ENCODE data around the gene B3GNT7.
"Not testable (repeated sequence)": the region's sequence is repeated elsewhere in the genome, so short reads cannot be mapped to it uniquely, and the experiment has no call there.

DNA sequence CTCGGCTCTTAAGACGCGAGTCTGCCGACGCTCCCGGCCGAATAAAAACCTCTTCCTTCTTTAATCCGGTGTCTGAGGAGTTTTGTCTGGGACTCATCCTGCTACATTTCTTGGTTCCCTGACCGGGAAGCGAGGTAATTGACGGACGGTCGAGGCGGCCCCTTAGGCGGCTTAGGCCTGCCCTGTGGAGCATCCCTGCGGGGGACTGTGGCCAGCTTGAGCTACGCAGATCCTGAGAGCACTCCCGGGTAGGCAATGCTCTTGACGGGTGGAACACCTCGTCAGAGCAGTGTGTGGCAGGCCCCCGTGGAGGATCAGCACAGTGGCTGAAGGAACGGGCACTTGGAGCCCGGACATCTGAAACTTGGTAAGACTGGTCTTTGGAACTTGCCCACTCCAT, 5.6 kb downstream of the B3GNT7 start:
- not testable (repeated sequence) for TF ChIP-seq CTCF (conservative IDR thresholded peaks at IDR 0.05; ENCODE audit: low read length); EZH2phosphoT487 (IDR thresholded peaks at IDR 0.05; ENCODE audit: borderline replicate concordance, low read depth, low read length)
